Smooth muscle cell of the brain vasculature (primary cell): ENCODE results near the gene CYP2A6.
"Not testable (repeated sequence)": the region's sequence is repeated elsewhere in the genome, so short reads cannot be mapped to it uniquely, and the experiment has no call there.

Source experiments
- DNase-seq: peaks from one replicate; pipeline ENCODE4 v3.0.0-alpha.2; 2012; ENCODE audit warnings: low read depth, low spot score

CYP2A6 gene, protein sequence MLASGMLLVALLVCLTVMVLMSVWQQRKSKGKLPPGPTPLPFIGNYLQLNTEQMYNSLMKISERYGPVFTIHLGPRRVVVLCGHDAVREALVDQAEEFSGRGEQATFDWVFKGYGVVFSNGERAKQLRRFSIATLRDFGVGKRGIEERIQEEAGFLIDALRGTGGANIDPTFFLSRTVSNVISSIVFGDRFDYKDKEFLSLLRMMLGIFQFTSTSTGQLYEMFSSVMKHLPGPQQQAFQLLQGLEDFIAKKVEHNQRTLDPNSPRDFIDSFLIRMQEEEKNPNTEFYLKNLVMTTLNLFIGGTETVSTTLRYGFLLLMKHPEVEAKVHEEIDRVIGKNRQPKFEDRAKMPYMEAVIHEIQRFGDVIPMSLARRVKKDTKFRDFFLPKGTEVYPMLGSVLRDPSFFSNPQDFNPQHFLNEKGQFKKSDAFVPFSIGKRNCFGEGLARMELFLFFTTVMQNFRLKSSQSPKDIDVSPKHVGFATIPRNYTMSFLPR

GRCh38 chr19:40850277-40850676, at the start of gene CYP2A6:
TSS of gene CYP2A6 (minus strand) at chr19:40850447. CDS start at chr19:40850426, 21 bp downstream.
- DNase-seq: not testable (repeated sequence)

DNA sequence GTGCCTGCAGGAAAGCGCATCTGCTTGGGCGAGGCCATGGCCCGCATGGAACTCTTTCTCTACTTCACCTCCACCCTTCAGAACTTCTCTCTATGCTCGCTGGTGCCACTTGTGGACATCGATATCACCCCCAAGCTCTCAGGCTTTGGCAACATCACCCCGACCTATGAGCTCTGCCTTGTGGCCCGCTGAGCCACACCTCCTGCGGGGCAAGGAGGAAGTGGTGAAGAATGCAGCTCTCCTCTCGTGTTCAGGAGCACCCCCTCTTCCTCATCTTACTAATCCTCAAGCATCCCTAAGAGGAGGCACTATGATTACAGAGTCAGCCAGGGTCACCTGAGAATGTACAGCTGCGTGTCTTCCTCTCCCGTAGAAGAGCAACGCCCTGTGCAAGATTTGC, 49.7 kb upstream of the CYP2A6 start:
- not testable (repeated sequence) for DNase-seq

DNA sequence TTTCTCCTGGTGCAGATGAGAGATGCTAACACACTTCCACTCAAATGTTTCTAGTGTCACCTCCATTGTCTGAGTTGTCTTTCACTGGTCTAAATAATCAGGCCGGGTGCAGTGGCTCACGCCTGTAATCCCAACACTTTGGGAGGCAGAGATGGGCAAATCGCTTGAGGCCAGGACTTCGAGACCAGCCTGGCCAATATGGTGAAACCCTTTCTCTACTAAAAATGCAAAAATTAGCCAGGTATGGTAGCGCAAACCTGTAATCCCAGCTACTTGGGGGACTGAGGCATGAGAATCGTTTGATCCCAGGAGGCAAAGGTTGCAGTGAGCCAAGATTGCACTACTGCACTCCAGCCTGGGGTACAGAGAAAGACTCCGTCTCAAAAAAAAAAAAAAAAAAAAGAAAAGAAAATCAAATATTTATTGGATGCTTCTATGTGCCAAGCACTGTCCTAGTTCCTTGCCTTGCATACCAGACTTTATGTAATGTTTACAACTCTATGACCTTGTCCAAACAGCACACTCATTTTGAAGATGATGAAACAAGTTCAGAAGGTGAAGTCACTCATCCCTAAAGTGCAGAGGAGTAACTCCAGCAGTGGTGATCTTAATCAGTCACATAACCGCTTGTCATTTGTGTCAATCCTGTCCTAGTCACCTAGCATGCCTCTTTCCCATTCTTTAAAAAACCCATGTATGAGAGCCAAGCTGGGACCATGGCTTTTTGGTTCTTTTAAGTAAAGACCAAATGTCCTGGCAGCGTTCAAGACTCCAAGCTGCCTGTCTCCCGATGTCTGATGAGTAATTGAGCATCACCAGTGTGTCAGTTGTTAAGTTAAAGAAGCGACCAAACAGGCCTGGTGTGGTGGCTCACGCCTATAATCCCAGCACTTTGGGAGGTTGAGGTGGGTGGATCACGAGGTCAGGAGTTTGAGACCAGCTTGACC, 46.9 kb upstream of the CYP2A6 start:
- not testable (repeated sequence) for DNase-seq

GRCh38 chr19:40896418-40896796, 46.2 kb upstream of the CYP2A6 start:
- no peak for DNase-seq

DNA sequence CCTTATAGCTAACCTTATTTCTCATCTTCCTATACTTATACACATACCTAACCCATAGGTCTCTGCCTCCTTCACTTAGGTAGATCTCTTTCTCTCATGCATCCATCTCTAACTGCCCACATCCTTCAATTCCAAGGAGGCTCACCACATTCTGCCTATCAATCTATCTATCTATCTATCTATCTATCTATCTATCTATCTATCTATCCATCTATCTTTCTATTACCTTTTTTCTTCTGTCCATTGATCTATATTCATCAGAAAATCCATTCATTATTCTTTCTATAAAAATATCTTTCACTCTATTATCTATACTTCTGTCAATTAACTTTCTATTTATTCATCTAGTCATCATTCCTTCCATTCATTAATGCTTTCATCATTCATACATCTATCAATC, 42.9 kb upstream of the CYP2A6 start:
- DNase-seq: no peak

DNA sequence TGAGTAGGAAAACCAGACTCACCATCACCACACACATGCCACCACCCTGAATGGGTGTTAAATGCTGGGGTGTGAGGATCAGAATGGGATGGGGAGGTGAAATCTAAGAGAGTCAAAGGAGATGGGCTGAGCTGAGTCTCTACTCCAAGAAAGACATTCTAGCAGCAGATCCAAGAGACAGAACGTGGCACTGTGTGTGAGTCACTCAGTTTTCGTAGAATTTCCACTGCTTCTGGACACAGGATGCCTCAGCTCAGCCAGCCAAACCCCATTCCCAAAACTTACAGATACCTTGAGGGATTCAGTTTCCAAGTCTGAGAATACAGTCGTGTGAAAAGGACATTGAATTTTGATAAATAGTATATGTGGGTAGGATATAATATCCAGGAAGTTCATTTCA, 39.1 kb upstream of the CYP2A6 start:
- DNase-seq: no peak

DNA sequence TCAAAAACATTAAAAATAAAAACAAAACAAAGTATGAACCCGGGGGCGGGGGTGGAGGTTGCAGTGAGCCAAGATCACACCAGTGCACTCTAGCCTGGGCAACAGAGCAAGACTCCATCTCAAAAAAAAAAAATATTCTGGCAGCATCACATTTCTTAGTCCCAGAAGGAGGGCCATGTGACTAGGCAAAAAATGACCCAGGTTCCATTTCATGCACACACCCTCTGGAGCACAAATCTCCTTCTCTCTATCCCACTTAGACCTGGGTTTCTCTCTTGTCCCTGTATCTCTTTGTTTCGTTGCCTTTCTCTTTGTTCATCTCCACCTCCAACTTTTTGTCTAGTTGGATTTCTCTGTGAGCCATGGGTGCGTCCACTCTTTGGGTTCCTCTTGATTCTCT, 37.9 kb upstream of the CYP2A6 start:
- no peak for DNase-seq

DNA sequence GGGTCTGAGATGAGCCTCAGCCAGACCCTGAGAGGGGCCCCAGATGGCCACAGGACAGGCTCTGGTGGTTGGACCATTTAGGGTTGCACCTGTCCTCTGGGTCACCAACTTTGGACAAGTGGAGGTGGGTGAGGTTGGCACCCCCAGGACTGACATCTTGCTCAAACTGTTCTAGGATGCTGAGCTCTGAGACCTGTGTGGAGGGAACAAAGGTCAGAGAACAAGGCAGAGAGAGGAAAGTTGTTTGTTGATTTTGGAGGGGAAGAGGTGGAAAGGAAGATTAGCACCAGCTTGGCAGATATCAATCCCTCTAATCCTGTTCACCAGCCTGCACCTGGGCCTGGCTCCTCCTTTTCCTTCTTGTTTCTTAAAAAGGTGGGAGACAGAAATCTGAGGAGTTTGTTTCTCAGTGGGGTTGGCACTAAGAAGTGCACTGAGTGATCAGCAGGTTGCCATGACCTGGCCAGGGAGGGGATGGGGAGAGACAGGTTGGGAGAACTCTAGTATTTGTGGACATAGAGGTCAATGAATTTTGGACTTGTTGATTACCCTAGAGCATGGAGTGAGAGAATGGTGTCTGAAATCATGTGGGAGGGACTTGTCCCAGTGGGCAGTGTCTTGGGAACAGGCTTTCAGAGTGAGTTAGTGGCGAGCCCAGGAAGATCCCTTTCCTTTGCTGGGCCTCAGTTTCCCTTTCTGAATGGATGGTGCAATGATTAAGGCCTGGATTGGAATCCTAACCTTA, 34.1 kb upstream of the CYP2A6 start:
- DNase-seq: not testable (repeated sequence)

DNA sequence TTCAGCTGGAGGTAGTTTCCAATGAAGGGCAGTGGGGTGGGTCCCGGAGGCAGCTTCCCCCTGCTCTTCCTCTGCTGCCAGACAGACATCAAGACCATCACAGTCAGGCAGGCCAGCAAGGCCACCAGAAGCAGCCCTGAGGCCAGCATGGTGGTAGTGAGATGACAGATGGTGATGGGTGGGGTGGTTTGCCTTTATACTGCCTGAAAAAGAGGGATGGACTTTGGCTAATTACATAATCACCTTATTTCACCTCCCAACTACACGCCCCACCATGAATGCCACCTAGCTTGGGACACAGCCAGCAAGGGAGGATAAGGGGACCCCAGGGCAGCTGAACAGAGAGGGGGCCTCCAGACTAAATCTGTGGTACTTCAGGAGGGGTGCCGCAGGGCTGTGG, 31.8 kb upstream of the CYP2A6 start, which contains the start of gene CYP2A7:
Gene CYP2A7, minus strand, starts transcription at position 170 of the 400 bp plus-strand sequence. Its CDS starts 21 bp downstream, at position 149.
- DNase-seq: not testable (repeated sequence)

DNA sequence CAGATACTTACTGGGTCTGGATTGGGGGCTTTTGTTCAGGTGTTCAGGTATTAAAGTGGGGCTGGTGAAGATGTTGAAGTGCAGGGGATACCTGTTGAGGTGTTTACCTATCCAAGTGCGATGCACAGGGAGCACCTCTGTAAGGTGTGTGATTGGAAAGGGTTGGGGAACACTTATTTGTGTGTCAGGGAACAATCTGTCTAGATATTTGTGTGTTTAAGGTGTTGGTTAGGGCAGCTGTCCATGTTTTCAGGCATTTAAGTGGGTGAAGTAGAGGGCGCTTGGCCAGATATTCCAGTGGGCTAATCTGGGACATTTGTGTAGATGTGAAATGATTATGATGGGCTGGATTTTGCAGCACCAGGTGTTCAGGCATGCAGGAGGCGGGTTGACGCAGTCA, 29.1 kb upstream of the CYP2A6 start:
- DNase-seq: not testable (repeated sequence)

DNA sequence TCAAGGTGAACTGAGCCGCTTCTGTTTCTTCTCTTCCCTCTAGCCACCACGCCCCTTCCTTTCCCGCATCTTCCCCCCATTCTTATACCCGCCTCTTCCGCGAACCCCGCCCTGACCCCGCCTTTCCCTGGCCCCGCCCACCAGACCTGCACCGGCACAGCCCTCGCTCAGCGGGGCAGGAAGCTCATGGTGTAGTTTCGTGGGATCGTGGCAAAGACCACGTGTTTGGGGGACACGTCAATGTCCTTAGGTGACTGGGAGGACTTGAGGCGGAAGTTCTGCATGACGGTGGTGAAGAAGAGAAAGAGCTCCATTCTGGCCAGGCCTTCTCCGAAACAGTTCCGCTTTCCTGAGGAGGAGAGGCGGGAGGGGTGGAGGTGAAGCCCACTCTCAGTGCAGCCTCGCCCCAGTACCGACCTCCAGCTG, 25.3 kb upstream of the CYP2A6 start:
- DNase-seq: not testable (repeated sequence)

DNA sequence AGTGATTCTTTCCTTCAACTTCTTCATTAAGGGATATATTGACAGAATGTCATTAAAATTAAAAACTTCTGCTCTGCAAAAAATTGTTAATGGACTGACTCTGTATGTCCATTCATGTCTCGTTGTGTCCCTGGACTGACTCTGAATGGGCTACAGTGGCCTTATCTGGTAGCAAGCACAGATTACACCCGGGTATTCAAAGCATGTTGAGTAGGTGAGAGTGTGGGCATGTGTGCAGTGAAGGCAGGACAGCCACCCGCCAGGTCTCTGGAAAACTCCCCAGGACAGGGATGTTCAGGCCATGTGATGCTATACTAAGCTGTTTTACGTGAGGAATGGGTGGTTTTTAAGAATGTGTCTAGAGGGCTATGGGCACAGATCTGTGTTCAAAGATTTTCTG, 24.6 kb upstream of the CYP2A6 start:
- not testable (repeated sequence) for DNase-seq

DNA sequence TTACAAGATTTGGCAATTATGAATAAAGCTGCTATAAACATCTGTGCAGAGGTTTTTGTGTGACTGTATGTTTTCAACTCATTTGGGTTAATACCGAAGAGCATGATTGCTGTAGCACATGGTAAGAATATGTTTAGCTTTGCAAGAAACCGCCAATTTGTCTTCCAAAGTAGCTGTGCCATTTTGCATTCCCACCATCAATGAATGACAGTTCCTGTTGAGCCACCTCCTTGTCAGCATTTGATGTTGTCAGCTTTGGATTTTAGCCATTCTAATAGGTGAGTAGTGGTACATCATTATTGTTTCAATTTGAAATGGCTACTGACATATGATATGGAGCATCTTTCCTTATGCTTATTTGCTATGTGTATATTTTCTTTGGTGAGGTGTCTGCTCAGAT, 23.6 kb upstream of the CYP2A6 start:
- DNase-seq: not testable (repeated sequence)

DNA sequence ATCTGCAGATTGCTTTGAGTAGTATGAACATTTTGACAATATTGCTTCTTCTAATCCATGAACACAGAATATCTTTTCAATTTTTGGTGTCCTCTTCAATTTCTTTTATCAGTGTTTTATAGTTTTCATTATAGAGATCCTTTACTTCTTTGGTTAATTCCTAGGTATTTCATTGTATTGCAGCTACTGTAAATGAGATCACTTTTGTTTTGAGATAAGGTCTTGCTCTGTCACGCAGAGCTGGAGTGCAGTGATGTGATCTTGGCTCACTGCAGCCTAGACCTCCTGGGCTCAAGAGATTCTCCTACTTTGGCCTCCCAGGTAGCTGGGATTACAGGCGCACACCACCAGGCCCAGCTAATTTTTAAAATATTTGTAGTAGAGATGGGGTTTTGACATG, 22.0 kb upstream of the CYP2A6 start:
- no peak for DNase-seq

- DNase-seq: no peak
Measured at GRCh38 chr19:40867701-40868100, 17.5 kb upstream of the CYP2A6 start.

DNA sequence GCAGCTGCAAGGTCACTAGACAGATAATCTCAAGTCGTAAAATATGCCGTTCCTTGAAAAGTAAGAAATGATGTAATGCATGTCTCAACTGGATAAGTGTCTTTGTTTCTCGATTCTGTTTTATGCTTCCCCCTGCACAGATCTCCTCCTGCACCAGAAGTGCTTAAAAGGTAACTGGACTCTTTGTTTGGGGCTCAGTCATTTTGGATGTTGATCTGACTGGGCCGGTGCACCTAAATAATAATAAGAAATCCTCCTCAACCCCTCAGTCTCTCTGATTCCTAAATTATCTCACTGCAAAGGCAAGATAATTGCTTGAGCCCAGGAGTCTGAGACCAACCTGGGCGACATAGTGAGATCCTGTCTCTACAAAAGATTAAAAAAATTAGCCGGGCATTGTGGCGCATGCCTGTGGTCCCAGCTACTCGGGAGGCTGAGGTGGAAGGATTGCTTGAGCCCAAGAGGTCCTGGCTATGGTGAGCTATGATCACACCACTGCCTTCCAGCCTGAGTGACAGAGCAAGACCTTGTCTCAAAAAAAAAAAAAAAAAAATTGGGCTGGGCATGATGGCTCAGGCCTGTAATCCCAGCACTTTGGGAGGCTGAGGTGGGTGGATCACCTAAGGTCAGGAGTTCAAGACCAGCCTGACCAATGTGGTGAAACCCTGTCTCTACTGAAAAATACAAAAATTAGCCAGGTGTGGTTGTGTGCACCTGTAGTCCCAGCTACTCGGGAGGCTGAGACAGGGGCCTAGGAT, 14.7 kb upstream of the CYP2A6 start:
- not testable (repeated sequence) for DNase-seq

- no peak for DNase-seq
Measured at GRCh38 chr19:40862785-40863184, 12.5 kb upstream of the CYP2A6 start.

DNA sequence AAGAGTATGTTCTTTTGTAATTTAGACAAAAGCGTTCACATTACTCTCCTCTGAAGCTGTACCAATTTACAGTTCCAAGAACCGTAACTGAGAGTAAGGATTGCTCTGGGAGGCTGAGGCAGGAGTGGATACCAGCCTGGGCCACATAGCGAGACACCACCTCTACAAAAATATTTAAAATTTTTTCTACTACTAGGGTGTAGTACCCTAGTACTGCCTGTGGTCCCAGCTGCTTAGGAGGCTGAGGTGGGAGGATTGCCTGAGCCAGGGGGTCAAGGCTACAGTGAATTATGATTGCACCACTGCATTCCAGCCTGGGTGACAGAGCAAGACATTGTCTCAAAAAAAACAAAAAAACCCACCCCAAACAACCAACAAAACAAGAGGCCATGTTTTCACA, 12.1 kb upstream of the CYP2A6 start:
- DNase-seq: no peak

DNA sequence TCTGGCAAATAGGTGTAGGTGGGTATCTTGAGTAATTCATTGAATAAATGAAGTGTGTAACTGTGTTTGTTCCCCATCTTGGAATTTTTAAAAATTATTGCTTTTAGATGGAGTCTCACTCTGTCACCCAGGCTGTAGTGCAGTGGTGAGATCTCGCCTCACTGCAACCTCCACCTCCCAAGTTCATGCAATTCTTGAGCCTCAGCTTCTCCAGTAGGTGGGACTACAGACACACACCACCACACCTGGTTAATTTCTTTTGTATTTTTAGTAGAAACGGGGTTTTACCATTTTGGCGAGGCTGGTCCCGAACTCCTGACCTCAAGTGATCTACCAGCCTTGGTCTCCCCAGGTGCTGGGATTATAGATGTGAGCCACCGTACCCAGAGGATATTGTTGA, 7.9 kb upstream of the CYP2A6 start:
- no peak for DNase-seq

- DNase-seq: not testable (repeated sequence)
Measured at GRCh38 chr19:40852467-40853152, 2.4 kb upstream of the CYP2A6 start.
